HG03439 (cell line): Measurements from ENCODE around the gene MRPS25.

Experiments used
- ATAC-seq: cut with Tn5 transposase; IDR thresholded peaks from one replicate; pipeline ENCODE4 v1.9.1; 2021; ENCODE audit warnings: mild to moderate bottlenecking, moderate library complexity; ENCODE audit not compliant: unreplicated experiment

The MRPS25 gene

DNA sequence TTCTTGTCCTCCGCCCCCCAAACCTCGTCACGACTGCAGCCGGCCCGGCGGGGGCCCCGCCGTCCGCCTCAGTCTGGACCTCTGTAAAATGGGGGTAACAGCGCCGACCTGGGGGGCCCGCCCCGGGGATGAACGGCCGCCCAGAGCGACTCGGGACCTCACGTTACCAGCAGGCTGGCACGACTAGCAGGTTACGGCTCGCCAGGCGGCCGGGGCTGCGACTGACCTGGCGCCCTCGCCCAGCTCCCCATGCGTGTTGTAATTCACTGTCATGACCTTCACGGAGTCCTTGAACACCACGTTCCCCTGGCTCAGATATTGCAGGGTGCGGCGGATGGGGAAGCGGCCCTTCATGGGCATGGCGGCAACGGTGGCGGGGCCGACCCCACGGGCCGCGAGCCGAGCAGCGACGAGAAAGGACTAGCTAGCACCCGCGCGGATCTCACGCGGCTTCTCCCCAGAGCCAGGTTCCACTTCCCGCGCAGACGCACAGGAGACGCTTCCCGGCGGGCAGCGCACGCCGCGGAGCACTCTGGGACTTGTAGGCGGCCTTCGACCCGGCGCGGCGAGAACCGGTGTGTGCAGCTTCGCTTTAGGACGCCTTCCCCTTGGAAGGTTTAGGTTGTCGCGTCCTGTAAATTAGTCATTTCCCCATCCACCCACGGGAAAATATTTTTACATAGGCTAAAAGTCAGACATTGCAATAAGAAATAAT is at the start of gene MRPS25:
Gene MRPS25, minus strand, starts transcription at position 481 of the 715 bp plus-strand sequence. Its CDS starts 121 bp downstream, at position 360.
- peak; percentile 93 for ATAC-seq

DNA sequence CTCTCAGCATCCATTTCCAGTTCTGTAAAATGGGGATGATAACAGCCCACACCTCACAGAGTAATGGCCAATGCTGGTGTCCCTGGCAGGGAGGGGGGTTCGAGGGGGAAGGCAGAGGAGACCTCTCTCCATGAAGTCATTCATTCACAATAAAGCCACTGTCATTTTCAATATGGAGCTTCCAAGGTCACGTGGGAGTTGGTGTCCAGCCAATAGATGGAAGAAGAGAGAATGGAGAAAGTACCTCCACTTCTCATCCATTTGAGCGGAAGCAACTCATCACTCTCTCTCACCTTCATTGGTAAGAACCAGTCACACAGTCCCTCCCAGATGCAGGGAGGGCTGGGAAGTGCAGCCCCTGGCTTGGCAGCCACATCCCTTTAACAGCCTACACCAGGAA is 48.8 kb upstream of the MRPS25 start:
- ATAC-seq, result no peak

DNA sequence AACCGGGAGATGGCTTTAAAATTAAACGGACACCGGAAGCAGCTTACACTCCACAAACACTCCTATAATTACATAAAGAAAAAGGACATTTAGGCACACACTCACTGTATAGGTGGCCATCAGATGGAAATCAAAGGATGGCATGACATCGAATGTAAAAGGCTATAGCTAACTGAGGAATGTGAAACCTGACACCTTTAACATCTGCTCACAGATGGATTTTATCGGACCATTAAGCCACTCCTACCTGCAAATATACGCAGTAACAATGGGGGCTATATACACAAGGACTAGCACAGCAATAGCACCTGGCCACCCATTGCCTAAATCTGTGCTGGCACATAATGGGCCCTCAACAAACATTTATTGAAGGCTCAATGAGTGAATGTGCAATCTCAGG is 48.4 kb upstream of the MRPS25 start:
- no peak for ATAC-seq

DNA sequence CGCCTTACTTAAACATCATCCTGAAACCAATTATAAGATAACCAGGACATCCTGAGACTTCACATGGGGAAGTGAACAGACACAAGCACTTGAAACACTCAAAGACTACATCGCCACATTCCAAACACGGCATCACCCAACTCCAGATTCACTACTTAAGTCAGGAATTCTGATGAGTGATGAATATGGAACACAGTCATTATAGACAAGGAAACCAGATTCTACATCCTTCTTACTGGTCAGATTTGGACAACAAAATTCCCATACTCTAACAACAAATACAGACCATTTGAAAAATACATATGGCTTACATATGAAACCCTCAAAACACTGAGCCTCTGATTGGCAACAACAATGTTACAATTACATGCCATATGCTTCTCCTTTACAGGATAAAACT is 46.9 kb upstream of the MRPS25 start:
- no peak for ATAC-seq

DNA sequence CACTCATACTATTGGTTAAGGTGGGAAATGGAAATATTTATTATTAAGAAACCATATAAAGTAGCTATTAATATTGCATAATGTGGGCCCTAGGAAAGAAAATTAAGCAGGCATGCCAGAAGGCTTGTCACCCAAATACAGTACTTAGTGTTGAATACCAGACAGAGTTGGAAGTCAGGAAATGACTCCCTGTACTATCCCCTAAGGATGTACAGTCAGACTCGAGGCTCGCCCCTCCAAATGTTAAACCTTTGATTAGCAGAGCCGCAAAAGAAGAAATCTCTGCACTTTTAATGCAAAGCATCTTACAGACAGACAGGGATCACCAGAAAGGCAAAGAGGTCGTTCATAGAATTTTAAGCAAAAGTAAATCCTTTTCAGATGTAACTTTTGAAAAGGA is 45.1 kb upstream of the MRPS25 start:
- ATAC-seq, result no peak

DNA sequence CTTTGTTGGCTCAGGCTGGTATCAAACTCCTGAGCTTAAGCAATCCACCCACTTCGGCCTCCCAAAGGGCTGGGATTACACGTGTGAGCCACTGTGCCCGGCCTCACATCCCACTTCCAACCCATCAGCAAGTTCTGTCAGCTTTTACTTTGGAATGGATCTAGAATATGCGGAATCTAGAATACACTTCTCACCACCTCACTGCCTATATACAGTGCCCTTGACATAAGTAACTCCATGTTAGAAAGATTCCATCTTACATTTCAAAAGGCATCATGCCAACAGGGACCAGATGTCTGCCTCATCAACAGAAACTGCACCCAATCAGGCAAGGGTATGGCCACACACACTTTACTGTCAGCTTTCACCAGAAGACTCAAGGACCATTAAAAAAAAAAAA is 43.8 kb upstream of the MRPS25 start:
- no peak for ATAC-seq

DNA sequence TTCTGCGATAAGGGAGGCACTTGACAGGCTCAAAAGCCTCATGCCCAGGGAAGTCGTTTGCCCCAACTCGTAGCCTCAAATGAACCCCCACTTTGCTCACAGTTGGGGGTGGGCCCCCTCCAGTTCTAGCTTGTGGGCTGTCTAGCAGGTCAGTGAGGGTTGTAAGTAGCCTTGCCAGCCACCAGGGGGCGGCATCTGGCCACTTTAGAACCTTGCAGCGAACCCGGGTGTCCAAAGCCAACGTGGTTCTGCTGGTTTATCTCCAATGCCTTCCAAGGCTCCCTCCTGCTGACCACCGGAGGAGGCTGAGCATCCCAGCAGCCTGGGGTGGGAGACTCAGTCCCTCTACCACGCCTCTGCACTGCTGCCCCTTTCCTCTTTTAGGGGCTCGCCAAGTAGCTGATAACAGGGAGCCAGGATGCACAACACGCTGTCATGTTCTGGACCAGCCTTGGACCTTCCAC is 43.0 kb upstream of the MRPS25 start:
- ATAC-seq, result no peak

DNA sequence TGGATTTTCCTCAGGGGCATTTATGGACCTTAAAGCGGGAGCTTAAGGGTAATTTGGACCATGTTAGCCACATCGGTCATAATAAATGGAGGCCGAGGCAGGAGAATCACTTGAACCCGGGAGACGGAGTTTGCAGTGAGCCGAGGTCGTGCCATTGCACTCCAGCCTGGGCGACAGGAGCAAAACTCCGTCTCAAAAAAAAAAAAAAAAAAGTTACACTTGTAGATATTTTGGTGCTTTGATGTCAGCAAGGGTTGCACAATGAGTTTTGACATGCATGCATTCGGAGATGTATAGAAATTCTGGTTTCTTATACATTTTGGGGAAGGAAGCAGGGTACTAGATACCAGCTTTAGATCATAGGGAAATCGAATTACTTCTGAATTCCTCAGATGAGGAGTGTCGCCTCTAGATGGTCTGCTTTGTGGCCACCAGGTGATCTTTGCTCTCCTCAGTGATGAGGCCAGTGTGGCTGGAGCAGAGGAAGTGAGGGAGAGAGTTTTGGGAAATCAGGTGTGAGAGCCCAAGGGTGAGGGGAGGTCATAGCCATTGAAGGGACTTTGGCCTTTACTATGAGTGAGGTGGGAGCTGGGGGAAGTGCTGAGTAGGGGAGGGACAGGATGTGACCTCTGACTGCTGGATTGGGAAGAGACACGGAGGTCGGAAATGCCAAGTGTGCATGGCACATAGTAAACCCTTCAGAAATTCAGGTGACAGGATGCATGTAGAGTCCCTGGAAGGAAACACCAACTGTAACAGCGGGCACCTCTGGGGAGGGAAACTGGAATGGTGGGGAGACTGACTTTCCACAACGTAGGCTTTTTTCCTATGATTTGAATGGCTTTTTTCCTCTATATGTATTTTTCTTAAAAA is 42.2 kb upstream of the MRPS25 start:
- ATAC-seq, result no peak

DNA sequence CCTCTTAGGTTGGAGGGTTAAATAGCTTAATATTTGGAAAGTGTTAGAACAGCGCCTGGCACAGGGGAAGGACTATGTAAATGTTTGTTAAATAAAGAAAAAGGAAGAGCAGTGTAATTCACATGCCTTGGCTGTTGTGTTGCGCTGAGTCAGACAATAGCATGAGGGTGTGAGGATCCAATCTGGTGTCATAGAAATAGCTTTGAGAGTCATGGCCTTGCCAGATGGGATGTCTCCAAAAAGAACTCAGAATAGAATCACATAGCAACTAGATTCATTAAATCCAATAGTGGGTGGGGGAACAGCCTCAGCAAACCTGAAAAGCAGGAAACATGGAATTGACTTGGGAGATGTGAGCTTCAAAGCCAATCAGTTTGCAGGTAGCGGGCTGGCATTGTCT is 37.7 kb upstream of the MRPS25 start:
- no peak for ATAC-seq

DNA sequence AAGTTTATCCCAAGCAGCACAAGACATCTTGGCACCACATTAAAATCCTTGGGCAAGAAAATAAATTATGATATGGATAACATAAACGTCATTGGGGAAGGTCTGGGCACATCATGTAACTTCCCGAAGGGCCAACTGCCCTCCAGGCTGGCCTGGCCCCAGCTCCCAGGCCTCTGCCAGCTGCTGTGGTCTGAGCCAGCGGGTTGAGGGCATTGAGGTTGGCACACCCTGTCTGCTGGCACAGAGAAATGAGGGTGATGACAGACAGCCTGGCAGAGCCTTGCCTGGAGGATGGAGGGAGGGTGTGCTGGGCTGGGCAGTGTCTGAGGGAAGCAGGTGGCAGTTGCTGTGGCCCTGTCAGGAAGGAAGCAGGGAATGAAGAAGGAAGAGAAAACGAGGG is 37.1 kb upstream of the MRPS25 start:
- ATAC-seq, result no peak

DNA sequence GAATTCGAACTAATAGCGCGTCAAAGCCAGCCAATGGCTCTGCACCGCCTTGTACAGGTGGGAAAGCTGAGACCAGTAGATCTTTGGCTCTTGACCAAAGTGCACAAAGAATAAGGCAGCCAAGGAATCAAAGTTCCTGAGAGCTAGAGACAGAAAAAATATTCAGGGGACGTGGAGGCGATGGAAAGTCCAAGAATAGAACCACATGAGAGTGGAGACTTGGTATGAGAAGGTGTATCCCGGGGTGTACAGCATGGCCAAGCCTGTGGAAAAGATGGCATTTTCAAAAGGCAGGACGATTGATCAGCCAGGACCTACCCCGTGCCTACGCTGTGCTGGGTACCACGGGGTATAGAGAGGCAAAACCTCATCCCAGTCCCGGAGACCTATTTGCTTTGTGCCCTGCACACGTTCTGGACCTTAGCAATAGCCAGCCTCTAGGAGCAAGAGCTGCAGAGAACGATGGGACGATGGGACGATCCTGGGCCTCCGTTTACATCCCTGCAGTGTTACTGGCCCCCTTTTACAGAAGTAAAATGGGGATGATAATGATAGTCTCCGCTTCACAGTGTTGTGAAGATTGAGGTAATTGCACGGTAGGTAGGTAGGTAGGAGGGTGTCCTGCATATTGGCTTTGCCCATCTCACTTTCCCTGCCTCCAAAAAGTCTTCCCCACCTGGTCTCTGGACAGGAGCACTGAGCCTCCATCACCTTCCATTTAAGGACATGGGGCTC is 34.4 kb upstream of the MRPS25 start:
- peak; percentile 16 for ATAC-seq

DNA sequence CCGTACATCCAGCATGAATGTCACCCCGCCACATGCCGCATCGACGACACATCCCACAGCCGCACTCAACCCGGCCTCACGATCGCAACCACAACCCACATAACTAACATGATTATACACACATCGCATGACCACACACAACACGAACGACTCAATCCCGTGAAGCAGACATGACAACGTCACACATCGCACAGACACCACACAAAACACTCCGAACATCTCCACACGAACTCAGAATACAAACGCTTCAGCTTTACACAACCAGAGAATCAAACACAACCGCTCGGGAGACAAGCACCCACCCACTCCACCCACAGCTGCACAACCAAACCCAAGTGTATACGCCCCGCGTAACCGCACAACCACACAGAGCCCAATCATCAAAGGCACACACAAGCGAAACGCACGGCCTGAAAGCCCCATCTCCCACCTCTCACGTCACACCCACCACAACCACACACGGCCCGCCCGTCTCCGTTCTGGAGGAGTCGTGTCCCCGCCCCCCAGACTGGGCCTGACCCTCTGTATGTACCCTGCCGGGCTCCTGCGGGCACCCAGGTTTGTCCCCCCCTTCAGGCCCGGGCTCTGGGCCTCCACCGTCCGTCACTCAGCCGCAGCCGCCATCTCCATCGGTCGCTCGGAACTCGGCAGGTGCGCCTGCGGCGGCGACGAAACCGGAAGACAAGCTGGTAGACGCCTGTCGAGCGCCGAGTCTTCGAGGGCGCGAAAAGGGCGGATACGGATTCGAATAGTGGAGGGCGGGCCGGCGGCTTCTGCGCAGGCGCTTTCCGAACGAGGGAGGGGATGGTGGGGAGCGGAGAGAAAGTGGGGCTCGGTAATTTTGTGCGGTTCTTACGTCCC is 33.6 kb upstream of the MRPS25 start, which contains the start of gene RBSN:
Gene RBSN, minus strand, starts transcription at position 646 of the 861 bp plus-strand sequence. CDS start 3,028 bp downstream, outside the sequence.
- ATAC-seq, result peak; percentile 96

DNA sequence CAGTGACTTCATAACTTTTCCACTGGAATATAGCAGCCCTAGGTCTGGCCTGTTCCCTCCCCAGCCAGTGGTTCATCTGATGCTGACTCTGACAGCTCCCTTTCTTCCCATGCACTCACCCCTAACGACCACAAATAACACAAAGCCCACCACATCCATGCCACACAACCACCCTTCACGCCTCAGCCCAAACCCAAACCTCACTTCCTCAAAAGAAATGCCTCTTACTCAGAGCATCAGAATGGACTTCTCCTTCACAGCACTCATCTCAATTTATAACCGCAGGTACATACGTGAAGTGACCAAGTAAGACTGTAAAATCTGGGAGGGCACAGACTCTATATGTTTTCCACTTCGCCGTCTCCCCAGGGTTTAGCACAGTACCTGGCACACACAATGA is 32.8 kb upstream of the MRPS25 start:
- ATAC-seq, result no peak

DNA sequence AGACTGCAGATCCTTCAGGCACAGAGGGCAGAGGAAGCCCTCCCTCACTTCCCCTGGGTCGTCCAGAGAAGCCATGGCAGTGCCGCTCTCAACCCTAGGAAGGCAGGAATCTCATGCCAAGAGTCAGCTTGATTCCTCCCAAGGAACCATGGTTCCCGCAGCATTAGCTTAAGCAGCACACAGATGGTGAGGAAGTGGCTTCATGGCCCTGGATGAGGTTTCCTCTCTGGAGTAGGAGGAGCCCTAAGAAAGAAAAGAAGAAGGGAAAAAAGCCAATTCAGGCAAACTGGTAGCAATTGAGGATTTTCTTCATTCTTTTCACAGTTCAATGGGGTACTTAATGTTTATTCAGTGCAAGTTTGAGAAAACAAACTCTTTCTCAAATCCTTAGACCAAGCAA is 30.9 kb upstream of the MRPS25 start:
- ATAC-seq, result no peak

DNA sequence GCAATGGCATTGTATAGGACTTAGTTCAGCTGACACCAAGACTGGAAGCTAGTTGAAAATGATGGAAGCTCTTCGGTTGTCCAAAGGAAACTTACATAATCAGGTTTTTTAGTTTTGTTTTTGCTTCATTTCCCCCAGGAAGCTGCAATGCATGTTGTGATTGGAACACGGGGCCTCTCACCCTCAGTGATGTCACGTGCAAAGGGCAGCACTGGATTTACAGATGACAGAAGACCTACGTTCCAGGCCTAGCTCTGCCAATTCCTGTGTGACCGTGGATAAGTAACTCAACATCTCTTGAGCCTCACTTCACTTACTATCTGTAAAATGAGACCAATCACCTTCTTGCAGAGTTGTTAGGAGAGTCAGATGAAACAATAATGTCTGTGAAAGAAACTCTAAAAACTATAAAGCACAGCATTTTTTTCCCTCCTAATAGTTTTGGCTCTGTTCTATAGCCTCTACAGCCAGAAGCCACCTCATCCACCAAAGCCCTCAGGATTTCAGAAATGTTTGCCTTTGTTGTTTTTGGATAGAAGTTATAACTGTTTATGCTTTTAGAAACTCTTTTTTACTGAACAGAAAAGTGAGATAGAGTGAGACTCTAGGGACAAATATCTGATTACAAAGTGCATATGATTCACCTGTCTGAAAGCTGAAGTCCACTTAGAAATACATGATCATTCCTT is 29.2 kb upstream of the MRPS25 start:
- ATAC-seq, result no peak

DNA sequence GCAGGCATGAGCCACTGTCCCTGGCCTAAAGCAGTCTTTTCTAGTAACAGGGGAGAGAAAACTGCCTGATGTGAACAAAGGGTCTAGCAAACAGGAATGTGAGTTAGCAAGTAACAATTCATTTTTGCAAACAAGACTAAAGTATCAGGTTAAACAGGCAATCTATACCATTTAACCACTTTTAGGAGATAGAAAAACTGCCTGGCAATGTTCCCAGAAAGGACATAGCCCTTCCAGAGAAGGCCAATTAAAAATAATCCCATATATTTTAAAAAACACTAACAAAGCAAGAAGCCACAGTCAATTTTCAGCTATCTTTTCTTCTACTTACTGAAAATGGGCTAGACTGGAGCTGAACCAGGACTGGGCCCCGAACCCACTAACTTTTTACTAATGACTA is 27.6 kb upstream of the MRPS25 start:
- ATAC-seq, result no peak

DNA sequence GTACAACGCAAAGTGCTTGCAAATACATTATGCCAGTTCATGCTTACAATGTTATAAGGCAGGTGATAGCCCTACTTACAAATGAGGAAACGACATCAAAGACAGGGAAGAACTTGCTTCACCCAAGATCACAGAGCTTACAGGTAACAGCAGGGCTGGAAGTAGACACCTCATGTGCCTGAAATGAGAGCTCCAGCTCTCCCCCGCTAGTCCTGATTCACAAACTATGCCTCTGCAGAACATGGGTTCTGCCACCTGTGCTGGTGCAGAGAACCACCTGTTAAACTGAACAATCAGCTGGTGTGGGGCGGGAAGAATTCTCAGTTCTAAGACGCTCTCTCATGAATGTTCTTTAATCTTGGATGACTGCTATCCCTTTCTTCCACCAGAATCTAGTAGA is 26.5 kb upstream of the MRPS25 start:
- ATAC-seq, result no peak

DNA sequence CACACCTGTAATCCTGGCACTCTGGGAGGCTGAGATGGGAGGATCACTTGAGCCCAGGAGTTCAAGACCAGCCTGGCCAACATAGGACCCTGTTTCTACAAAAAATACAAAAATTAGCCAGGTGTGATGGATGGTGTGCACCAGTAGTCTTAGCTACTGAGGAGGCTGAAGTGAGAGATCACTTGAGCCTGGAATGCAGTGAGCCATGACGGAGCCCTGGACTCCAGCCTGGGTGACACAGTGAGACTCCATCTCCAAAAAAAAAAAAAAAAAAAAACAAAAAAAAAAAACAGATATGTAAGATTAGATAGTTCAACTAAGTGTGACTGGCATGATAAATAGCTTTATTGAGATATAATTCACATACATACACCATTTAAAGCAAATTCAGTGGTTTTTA is 24.1 kb upstream of the MRPS25 start:
- ATAC-seq, result no peak

DNA sequence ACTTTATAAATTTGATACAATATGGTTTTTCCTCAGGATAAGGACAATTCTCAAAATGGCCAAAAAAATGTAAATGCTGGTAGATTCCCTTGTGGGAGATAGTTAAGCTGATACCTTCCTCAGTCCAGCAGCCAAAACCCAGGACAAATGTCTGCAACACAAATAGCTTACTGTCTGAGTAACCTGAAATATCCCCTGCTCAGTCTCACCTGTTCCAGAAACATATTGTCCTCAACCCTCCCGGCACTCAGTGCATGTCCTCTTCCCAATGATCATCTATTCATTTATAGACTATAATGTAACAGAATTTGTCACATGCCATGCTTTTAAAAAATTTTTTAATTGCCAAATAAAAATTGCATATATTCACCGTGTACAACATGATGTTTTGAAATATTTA is 21.6 kb upstream of the MRPS25 start:
- no peak for ATAC-seq

DNA sequence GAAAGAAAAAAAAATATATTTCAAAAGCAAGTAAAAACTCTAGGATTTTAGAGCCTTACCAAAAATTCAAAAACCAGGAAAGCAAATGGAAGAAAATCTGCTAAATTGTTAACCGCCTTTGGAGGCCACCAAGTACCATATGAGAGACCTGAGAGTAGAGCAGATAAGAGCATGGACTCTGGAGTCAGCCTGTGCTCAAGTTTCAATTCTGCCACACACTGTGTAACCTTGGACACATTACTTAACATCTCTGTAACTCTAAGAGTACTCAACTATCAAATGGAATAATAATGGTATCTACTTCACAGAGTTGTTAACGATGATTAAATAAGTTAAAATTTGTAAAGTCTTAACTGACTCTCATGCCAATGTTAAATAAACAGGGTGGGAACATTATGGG is 21.1 kb upstream of the MRPS25 start:
- no peak for ATAC-seq
